Panc1 (cell line): ENCODE measurements around the gene KRTAP22-2.

Source experiments
- POLR2AphosphoS5 ChIP-seq: IDR thresholded peaks from 2 replicates; pipeline ENCODE4 v1.6.1; 2012; ENCODE audit warnings: mild to moderate bottlenecking, low read depth, low read length, moderate library complexity
- TF ChIP-seq, protein P1 (sequence below): fragments of 450-650 bp; IDR thresholded peaks from 2 replicates; pipeline ENCODE4 v1.5.1; 2017; ENCODE audit warnings: mild to moderate bottlenecking

DNA sequence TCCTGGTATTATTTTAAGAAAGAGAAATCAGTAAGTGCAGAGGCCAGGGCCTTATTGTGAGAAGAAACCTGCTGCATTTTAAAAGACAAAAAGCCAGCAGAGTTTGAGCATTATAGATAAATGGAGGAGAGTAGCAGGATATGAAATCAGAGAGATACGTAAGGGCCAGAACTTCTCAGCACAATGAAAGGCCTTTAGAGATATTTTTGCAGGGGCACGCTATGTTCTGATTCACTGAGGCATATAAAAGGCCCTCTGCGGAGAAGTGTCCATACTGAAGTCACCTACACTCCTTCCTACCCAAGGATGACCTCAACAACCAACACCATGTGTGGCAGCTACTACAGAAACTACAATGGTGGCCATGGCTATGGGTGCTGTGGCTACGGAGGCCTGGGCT, 1.9 kb upstream of the KRTAP22-2 start, which contains the start of gene KRTAP6-3:
- TF ChIP-seq, protein P1, sequence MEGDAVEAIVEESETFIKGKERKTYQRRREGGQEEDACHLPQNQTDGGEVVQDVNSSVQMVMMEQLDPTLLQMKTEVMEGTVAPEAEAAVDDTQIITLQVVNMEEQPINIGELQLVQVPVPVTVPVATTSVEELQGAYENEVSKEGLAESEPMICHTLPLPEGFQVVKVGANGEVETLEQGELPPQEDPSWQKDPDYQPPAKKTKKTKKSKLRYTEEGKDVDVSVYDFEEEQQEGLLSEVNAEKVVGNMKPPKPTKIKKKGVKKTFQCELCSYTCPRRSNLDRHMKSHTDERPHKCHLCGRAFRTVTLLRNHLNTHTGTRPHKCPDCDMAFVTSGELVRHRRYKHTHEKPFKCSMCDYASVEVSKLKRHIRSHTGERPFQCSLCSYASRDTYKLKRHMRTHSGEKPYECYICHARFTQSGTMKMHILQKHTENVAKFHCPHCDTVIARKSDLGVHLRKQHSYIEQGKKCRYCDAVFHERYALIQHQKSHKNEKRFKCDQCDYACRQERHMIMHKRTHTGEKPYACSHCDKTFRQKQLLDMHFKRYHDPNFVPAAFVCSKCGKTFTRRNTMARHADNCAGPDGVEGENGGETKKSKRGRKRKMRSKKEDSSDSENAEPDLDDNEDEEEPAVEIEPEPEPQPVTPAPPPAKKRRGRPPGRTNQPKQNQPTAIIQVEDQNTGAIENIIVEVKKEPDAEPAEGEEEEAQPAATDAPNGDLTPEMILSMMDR: no peak
- TF ChIP-seq POLR2AphosphoS5: no peak
